ENCODE data around the gene SEC63. TPM values are rescaled to one million over a fixed set of nuclear protein-coding genes. Genes with fewer than 3 reads are reported as not detected.
A peak's percentile ranks its signal among the peaks of the same experiment; 100 is the strongest.
"Not testable (repeated sequence)": the region's sequence is repeated elsewhere in the genome, so short reads cannot be mapped to it uniquely, and the experiment has no call there.

Gene SEC63
- total and polyA plus RNA-seq, 12 donors: 23.8 to 190 (median 64.1) TPM

- WGBS, 4 donors: 51 to 82% (median 61%) methylated on average over 4 of the region's 4 CpGs
- DNase-seq: peak in 1 of 7 donors; percentile 17
- H3K27ac ChIP-seq: no peak overlapping the region
- peaks cover 0 to 9% of the 10 kb centered on the region in 2 donors for H3K4me1 ChIP-seq (replicated peaks in 1 of 2)
- H3K4me3 ChIP-seq: no peak overlapping the region
- no peaks in the 10 kb centered on the region for H3K36me3 ChIP-seq (replicated peaks in 1 of 2)
- TF ChIP-seq POLR2A (IDR thresholded peaks at IDR 0.05) (no peak), CTCF (IDR thresholded peaks at IDR 0.05) (no peak)
- no peaks in the 10 kb centered on the region for H3K9me3 ChIP-seq (replicated peaks in 1 of 3)
- no peaks in the 10 kb centered on the region for H3K27me3 ChIP-seq
- intact Hi-C loops (cut with DNase I): no loop called here
Observed at GRCh38 chr6:107965746-107966145, 7.7 kb upstream of the SEC63 start.

GRCh38 chr6:107962723-107963122 lies 4.7 kb upstream of the SEC63 start:
- 78 to 92% (median 86%) methylated on average over 2 of the region's 2 CpGs for WGBS, 4 donors
- H3K4me3 ChIP-seq: no peak overlapping the region
- H3K27me3 ChIP-seq: no peaks in the 10 kb centered on the region
- DNase-seq: no peak
- TF ChIP-seq POLR2A (IDR thresholded peaks at IDR 0.05) (no peak), CTCF (IDR thresholded peaks at IDR 0.05) (no peak)
- no peaks in the 10 kb centered on the region for H3K36me3 ChIP-seq (replicated peaks in 1 of 2)
- H3K9me3 ChIP-seq (replicated peaks in 1 of 3): no peaks in the 10 kb centered on the region
- H3K4me1 ChIP-seq (replicated peaks in 1 of 2): peaks cover 0 to 11% of the 10 kb centered on the region in 2 donors
- intact Hi-C loops (cut with DNase I): no loop called here
- no peak overlapping the region for H3K27ac ChIP-seq

- H3K27me3 ChIP-seq: no peaks in the 10 kb centered on the region
- DNase-seq: peak in 2 of 7 donors; percentile 14 to 33
- WGBS, 4 donors: 25 to 48% (median 37%) methylated on average over 7 to 10 of the region's 10 CpGs
- H3K4me1 ChIP-seq (replicated peaks in 1 of 2): peaks cover 8 to 32% of the 10 kb centered on the region in 2 donors
- intact Hi-C loops (cut with DNase I): no loop called here
- H3K36me3 ChIP-seq (replicated peaks in 1 of 2): no peaks in the 10 kb centered on the region
- no peaks in the 10 kb centered on the region for H3K9me3 ChIP-seq (replicated peaks in 1 of 3)
- no peak for TF ChIP-seq POLR2A (IDR thresholded peaks at IDR 0.05)
- no peak for TF ChIP-seq CTCF (IDR thresholded peaks at IDR 0.05)
- no peak overlapping the region for H3K27ac ChIP-seq
- no peak overlapping the region for H3K4me3 ChIP-seq
Observed at GRCh38 chr6:107959392-107959791, 1.4 kb upstream of the SEC63 start.

- intact Hi-C loops (cut with DNase I); H3K9me3 ChIP-seq (replicated peaks in 1 of 3); DNase-seq; H3K36me3 ChIP-seq (replicated peaks in 1 of 2); H3K27me3 ChIP-seq: not testable (repeated sequence)
- H3K27ac ChIP-seq: peak overlapping the region in 4 of 5 donors; percentile 66 to 99 (median 82)
- H3K4me3 ChIP-seq: peak overlapping the region in 2 of 4 donors; percentile 49 to 91
- 71 to 82% (median 74%) methylated on average over 27 of the region's 27 CpGs for WGBS, 4 donors
- peaks cover 8 to 34% of the 10 kb centered on the region in 2 donors for H3K4me1 ChIP-seq (replicated peaks in 1 of 2)
Observed at GRCh38 chr6:107958689-107959362, 818 bp upstream of the SEC63 start.

All from adrenal gland (tissue), 12 donors.